B cell (primary cell): ENCODE results near the gene PTMA.

ENCODE experiments used
- EZH2 ChIP-seq: IDR thresholded peaks from 2 replicates; pipeline ENCODE4 v1.6.1; 2012; ENCODE audit warnings: borderline replicate concordance, low read depth, mild to moderate bottlenecking, moderate library complexity, low read length; ENCODE audit not compliant: insufficient read depth, poor library complexity, severe bottlenecking
- TF ChIP-seq, protein P1 (sequence below): fragments of 200-600 bp; IDR thresholded peaks from one replicate; pipeline ENCODE4 v1.8.0; 2022; ENCODE audit warnings: antibody characterized with exemption, mild to moderate bottlenecking

DNA sequence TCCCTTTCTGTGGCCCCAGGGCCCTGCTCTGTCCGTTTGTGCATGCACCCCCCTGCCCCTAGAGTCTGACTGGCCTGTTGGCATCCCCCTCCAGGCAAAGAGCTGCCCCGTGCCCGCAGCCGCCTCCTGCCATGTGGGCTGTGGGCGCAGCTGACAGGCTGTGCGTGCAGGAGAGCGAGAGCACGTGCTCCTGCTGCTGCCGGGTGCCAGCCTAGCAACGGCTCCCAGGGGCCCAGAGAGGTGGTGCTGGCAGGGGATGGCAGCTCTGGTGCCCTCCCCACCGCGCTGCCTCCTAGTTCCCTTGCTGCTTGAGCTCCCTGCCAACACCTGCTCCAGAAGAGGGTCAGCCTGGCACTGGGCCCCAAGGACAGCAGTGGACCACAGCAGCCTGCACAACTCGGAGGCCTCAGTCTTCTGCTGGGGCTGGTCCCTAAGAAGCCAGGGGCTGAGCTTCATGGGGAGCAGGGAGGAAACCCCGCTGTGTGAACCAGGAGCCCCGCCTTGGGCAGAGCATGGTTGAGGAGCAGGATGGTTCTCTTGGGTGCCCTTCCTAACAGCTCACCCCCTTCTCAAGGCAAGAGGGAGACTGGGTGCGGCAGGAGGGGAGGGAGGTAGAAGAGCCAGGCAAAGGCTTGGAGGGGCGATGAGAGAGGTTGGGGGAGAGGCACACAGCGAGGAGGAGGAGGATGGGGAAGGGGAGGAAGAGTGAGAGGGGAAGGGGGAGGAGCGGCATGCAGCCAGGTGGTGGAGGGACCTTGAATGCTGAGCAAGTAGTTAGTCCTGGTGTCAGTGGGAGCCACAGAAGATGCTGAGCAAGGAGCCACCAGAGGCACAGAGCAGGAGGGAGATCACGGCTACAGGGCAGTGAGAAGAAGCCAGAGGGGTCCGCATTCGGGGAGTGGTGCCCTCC, 23.8 kb upstream of the PTMA start:
- TF ChIP-seq, protein P1, sequence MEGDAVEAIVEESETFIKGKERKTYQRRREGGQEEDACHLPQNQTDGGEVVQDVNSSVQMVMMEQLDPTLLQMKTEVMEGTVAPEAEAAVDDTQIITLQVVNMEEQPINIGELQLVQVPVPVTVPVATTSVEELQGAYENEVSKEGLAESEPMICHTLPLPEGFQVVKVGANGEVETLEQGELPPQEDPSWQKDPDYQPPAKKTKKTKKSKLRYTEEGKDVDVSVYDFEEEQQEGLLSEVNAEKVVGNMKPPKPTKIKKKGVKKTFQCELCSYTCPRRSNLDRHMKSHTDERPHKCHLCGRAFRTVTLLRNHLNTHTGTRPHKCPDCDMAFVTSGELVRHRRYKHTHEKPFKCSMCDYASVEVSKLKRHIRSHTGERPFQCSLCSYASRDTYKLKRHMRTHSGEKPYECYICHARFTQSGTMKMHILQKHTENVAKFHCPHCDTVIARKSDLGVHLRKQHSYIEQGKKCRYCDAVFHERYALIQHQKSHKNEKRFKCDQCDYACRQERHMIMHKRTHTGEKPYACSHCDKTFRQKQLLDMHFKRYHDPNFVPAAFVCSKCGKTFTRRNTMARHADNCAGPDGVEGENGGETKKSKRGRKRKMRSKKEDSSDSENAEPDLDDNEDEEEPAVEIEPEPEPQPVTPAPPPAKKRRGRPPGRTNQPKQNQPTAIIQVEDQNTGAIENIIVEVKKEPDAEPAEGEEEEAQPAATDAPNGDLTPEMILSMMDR = no peak
- TF ChIP-seq EZH2 = no peak
